NCI-H1092 (cell line): Measurements from ENCODE around the gene FBXO11.

Experiments
- DNase-seq: peaks from one replicate; lab custom pipeline; 2025; lab: John Stamatoyannopoulos, UW

The FBXO11 gene

GRCh38 chr2:47849368-47849767 is 56.9 kb downstream of the FBXO11 start:
- no peak for DNase-seq

DNA sequence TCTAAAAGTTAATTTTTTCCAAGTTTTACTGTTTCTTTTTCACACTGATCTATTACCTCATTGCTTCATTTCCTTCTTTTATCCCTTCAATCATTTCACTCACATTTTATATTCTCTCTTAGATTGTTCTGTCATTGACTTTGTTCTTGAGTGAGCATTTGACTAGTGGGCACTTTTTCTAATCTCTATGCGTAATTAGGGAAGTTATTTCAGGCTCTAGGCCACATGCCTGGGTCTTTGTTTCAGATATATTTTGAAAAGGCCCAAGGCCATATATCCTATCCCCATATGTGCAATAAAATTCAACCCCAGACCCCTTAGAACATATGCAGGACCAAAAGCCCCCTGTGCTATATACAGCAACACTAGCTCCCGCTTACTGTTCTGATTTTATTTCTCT is 62.1 kb downstream of the FBXO11 start:
- DNase-seq = no peak

DNA sequence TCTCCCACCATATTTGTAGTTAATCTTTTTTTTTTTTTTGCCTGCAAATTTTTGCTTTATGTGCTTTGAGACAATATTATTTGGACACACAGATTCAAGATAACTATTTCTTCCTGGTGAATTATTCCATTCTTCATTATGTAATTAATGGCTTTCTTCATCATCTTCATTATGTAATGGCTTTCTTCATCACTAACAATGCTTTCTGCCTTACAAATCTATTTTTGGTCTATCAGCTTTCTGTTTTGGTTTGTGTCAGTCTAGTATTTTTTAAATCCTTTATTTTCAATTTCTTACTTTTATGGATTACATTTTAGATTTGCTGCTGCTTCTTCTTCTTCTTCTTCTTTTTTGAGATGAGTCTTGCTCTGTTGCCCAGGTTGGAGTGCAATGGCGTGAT is 62.9 kb downstream of the FBXO11 start:
- no peak for DNase-seq

DNA sequence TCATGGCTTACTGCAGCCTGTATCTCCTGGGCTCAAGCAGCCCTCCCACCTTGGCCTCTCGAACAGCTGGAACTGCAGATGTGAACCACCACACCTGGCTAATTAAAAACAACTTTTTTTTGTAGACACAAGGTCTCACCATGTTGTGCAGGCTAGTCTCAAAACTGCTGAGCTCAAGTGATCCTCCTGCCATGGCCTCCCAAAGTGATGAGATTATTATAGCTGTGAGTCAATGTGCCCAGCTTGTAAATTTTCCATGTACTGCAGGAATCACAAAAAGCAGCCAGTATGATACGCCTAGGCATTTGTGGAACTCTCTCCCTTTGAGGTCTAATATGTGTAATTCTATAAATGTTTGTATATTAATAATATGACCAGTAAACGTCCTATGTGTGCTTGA is 63.5 kb downstream of the FBXO11 start:
- DNase-seq = no peak

GRCh38 chr2:47838686-47839085 is 67.6 kb downstream of the FBXO11 start:
- DNase-seq = no peak

GRCh38 chr2:47838249-47838648 is 68.0 kb downstream of the FBXO11 start:
- no peak for DNase-seq

DNA sequence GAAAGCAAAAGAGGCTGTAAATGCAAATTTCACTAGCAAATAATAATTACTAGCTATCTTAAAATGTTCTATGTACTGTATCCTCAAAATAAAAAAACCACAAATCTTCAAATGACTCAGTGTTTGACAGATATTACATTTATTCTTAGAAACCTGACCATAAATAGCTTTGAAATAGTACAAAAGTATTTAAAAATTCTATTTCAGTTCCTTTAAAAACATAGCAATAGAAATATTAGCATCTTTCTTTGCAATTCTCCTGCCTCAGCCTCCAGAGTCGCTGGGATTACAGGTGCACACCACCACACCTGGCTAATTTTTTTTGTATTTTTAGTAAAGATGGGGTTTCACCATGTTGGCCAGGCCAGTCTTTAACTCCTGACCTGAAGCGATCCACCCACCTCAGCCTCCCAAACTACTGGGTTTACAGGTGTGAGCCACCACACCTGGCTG is 72.8 kb downstream of the FBXO11 start:
- no peak for DNase-seq

- no peak for DNase-seq
These were observed 83.8 kb downstream of the FBXO11 start for GRCh38 chr2:47822518-47822917.

GRCh38 chr2:47819834-47820233 is 86.5 kb downstream of the FBXO11 start:
- no peak for DNase-seq

DNA sequence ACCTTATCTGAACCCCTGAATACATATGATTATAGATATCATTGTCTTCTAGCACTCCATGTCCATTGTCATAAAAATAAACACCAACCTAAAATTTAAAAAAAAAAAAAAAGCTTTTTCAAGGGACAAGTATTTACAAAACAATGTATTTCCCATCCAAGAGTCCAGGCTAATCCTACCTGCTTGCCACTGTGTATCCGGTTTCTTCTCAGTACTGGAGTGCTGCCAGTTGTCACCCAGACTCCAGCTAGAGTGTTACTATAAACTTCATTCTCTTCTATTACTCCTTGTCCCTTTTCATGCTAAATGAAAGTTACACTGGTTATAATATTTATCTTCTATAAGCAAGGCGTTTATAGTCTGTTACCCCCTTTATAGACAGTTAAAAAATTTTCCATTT is 87.5 kb downstream of the FBXO11 start:
- DNase-seq = no peak

- DNase-seq = no peak
These were observed 90.5 kb downstream of the FBXO11 start for GRCh38 chr2:47815764-47816163.

- no peak for DNase-seq
These were observed 94.6 kb downstream of the FBXO11 start for GRCh38 chr2:47811668-47812067.

DNA sequence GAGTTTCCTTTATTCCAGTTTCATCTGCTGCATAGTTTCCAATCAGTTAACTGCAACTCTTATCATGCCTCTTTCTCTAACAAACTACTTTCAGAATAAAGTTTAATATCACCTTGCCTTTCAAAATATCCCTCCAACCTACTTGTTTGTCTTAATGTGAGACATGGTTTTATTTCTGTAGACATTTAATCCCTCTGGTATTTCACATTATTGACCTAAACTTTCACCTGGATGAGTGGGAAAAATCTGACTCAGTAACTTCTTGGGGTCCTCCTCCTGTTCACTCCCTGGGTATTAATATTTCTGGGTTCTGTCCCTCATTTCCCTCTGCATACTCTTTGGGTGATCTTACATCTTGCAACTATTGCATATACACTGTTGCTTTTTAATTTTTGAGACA is 95.4 kb downstream of the FBXO11 start:
- DNase-seq = no peak

DNA sequence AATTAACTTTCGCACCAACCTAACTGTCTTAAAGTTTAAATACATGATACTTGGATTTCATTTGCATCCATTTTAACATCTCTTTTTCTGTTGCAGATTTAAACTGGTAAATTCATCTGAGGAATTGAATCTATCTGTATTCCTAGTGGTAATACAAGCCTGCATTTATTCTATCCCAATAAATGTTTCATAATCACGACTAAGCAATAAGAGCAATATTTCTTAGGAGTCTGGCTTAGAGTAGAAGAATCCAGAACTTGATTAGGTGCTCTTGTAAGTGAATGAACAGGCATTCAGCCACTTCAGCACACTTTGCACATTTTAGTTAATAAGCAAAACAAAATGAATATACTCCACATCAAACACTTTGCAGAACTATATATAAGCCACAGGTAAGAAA is 96.4 kb downstream of the FBXO11 start:
- DNase-seq = no peak

- no peak for DNase-seq
These were observed 97.7 kb downstream of the FBXO11 start for GRCh38 chr2:47808614-47809013.

DNA sequence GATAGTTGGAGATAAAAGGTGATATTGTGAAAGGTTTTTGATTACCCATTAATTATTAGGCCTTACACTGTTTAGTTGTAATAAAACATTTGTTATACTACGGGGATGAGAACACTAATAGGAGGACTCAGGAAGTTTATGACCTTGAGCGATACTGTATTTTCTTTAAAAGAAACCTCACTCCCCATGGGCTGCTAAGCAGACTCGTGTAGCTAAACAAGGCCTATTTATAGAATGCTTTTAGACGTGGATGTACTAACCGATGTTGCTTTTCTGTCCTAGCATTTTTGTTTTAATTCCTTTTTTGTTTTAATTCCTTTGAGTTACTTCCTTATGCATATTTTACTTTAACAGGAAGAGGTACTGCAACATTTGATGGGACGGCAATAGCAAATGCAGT is 100.4 kb downstream of the FBXO11 start:
- no peak for DNase-seq

- DNase-seq = no peak
These were observed 102.5 kb downstream of the FBXO11 start for GRCh38 chr2:47803770-47804169.

GRCh38 chr2:47803363-47803762 is 102.9 kb downstream of the FBXO11 start:
- no peak for DNase-seq

DNA sequence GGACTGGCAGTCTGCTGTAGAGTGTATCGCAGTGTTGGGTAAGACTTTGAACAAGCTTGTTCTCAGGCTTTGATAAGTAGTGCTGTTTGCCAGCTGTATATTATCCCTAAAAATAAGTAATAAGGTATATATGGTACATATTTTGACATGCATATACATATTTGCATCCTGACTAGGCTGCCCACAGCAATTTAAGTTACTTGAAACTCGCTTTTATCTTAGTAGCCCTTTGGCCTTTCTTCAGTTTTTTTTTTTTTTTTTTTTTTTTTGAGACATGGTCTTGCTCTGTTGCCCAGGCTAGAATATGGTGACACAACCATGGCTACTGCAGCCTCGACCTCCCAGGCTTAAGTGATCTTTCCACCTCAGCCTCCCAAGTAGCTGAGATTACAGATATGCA is 105.2 kb downstream of the FBXO11 start:
- DNase-seq = no peak

GRCh38 chr2:47799031-47799609 is 107.2 kb downstream of the FBXO11 start:
- no peak for DNase-seq

- DNase-seq = no peak
These were observed 107.7 kb downstream of the FBXO11 start for GRCh38 chr2:47798631-47799030.

GRCh38 chr2:47796090-47796697 is 110.1 kb downstream of the FBXO11 start:
- no peak for DNase-seq

DNA sequence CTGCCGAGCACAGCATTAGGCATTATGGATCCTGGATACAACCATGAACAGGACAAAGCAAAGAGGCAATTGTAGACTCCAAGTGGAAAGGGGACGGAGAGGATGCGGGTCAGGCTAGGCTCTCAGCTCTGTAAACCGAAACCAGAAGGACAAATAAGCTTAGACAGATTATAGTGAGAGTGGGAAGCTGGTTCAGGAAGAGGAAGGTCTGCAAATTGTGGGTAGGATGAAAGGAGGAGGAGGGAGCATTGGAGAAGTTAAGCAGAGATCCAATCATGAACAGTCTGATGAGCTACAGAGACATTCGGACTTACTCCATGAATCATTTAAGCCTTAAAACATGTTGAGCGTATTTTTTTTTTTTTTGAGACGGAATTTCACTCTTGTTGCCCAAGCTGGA is 120.3 kb downstream of the FBXO11 start:
- DNase-seq = no peak

GRCh38 chr2:47784352-47784851 is 121.9 kb downstream of the FBXO11 start:
- DNase-seq = no peak
